ENCODE data around the gene RAP1GAP2. TPM values are rescaled to one million over a fixed set of nuclear protein-coding genes. Genes with fewer than 3 reads are reported as not detected.

RAP1GAP2 gene
- polyA plus RNA-seq, 1 of the 3 experiments (the other 2 are of a cell fraction): 22.0 TPM

DNA sequence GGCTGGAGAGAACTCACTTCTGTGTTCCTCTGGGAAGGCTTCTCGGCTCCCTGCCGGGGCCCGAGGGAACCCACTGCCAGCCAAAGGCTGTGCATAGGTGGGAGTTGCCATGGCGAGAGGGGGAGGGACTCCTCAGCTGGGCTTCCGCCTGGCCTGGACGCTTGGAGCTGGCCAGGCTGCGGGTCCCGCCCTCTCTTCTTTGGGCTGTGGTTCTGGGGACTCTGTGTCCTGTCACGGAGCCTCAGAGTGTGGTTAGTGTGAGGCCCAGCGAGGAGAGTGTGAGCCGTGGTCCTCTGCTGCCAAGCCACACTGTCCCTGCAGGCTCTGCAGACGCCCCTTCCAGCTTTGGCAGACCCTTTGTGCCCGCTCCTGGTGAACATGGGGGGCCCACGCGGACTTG lies 144.1 kb downstream of the RAP1GAP2 start:
- DNase-seq: no peak
- WGBS (ENCODE audit: low lambda C conversion rate): 84% methylated on average over 10 of the region's 15 CpGs
- H3K27me3 ChIP-seq (ENCODE audit: insufficient read depth): no peaks in the 10 kb centered on the region
- no peak overlapping the region for H2AFZ ChIP-seq (ENCODE audit: low read depth)
- no peaks in the 10 kb centered on the region for H3K9me3 ChIP-seq
- ChIA-PET POLR2A (no interaction called here), CTCF (interaction anchor here (1.2 to 5.5 kb wide), 4 partner anchors 16 to 113 kb away, joined by 3 to 34 read pairs (median 10); no protein-coding TSS in a partner anchor)
- peaks cover 9% of the 10 kb centered on the region for H3F3A ChIP-seq (replicated peaks; ENCODE audit: insufficient read depth)
- peaks cover 0 to 27% of the 10 kb centered on the region in 2 experiments; a peak in 1 of 4 replicates for H3K4me1 ChIP-seq (ENCODE audit: control insufficient read depth in 1 of 2, insufficient read depth in 2 of 2, low read depth in 1 of 2, low read length in 1 of 2)
- H3K4me3 ChIP-seq (ENCODE audit: low read depth in 2 of 2, low read length in 1 of 2): no peak overlapping the region
- peaks cover 20% of the 10 kb centered on the region; the same call in 1 of the 2 replicates for H3K79me2 ChIP-seq (ENCODE audit: insufficient read depth)
- no peaks in the 10 kb centered on the region for H3K9me2 ChIP-seq
- H4K20me1 ChIP-seq (ENCODE audit: insufficient read depth): no peaks in the 10 kb centered on the region
- no peak overlapping the region for H3K4me2 ChIP-seq
- H3K36me3 ChIP-seq (replicated peaks in 1 of 2; ENCODE audit: control insufficient read depth in 1 of 2, insufficient read depth in 2 of 2, low read length in 1 of 2): peaks cover 0 to 3% of the 10 kb centered on the region in 2 experiments
- H3K27ac ChIP-seq (ENCODE audit: low read depth in 2 of 2, low read length in 1 of 2): no peak overlapping the region; a peak in 1 of 4 replicates
- TF ChIP-seq GATA2 (CRISPR knock-in tag; IDR thresholded peaks at IDR 0.05) (no peak), JUND (IDR thresholded peaks at IDR 0.05) (no peak), FOXM1 (IDR thresholded peaks at IDR 0.05; ENCODE audit: low read depth) (no peak), GABPA (IDR thresholded peaks at IDR 0.05; ENCODE audit: low read depth) (no peak), TAF1 (IDR thresholded peaks at IDR 0.05; ENCODE audit: borderline replicate concordance, low read depth, low read length) (no peak), POLR2AphosphoS5 (IDR thresholded peaks at IDR 0.05; ENCODE audit: low read depth, low read length) (no peak)
- H3K9ac ChIP-seq: no peak overlapping the region

DNA sequence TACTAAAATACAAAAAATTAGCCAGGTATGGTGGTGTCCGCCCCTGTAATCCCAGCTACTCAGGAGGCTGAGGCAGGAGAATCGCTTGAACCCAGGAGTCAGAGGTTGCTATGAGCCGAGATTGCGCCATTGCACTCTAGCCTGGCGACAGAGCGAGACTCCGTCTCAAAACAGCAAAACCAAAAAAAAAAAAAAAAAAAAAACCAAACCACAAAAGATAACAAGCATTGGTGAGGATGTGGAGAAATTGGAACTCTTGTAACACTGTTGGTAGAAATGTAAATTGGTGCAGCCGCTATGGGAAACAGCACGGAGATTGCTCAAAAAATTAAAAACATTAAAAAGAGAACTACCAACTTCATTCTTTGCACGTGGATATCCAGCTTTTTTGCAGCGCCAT lies 147.7 kb downstream of the RAP1GAP2 start:
- H3F3A ChIP-seq (replicated peaks; ENCODE audit: insufficient read depth): peaks cover 9% of the 10 kb centered on the region
- H2AFZ ChIP-seq (ENCODE audit: low read depth): no peak overlapping the region
- peaks cover 0 to 3% of the 10 kb centered on the region in 2 experiments for H3K36me3 ChIP-seq (replicated peaks in 1 of 2; ENCODE audit: control insufficient read depth in 1 of 2, insufficient read depth in 2 of 2, low read length in 1 of 2)
- ChIA-PET POLR2A (no interaction called here), CTCF (interaction anchor here (1.2 to 1.7 kb wide), 2 partner anchors 14 to 95 kb away, joined by 4 to 6 read pairs; no protein-coding TSS in a partner anchor)
- no peaks in the 10 kb centered on the region for H3K9me3 ChIP-seq
- H3K9ac ChIP-seq: no peak overlapping the region
- H3K79me2 ChIP-seq (ENCODE audit: insufficient read depth): peaks cover 29% of the 10 kb centered on the region
- H3K4me3 ChIP-seq (ENCODE audit: low read depth in 2 of 2, low read length in 1 of 2): no peak overlapping the region
- DNase-seq: no peak
- no peaks in the 10 kb centered on the region for H3K27me3 ChIP-seq (ENCODE audit: insufficient read depth)
- no peaks in the 10 kb centered on the region for H3K9me2 ChIP-seq
- H3K4me1 ChIP-seq (ENCODE audit: control insufficient read depth in 1 of 2, insufficient read depth in 2 of 2, low read depth in 1 of 2, low read length in 1 of 2): peaks cover 0 to 13% of the 10 kb centered on the region in 2 experiments; a peak in 1 of 4 replicates
- WGBS (ENCODE audit: low lambda C conversion rate): 88% methylated on average over 11 of the region's 11 CpGs
- no peak overlapping the region for H3K4me2 ChIP-seq
- H4K20me1 ChIP-seq (ENCODE audit: insufficient read depth): no peaks in the 10 kb centered on the region
- TF ChIP-seq MXI1 (IDR thresholded peaks at IDR 0.05; ENCODE audit: low read depth, low read length) (no peak), RFX5 (IDR thresholded peaks at IDR 0.05; ENCODE audit: low read length) (no peak), MEF2A (IDR thresholded peaks at IDR 0.05; ENCODE audit: borderline replicate concordance, low read depth) (no peak), SIN3A (IDR thresholded peaks at IDR 0.05; ENCODE audit: borderline replicate concordance, low read depth, low read length) (no peak), NFIC (IDR thresholded peaks at IDR 0.05; ENCODE audit: borderline replicate concordance) (no peak), GATA2 (CRISPR knock-in tag; IDR thresholded peaks at IDR 0.05) (no peak), RXRA (IDR thresholded peaks at IDR 0.05; ENCODE audit: borderline replicate concordance, low read depth) (no peak), TAF1 (IDR thresholded peaks at IDR 0.05; ENCODE audit: borderline replicate concordance, low read depth, low read length) (no peak)
- TF ChIP-seq, protein P1, sequence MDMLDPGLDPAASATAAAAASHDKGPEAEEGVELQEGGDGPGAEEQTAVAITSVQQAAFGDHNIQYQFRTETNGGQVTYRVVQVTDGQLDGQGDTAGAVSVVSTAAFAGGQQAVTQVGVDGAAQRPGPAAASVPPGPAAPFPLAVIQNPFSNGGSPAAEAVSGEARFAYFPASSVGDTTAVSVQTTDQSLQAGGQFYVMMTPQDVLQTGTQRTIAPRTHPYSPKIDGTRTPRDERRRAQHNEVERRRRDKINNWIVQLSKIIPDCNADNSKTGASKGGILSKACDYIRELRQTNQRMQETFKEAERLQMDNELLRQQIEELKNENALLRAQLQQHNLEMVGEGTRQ (IDR thresholded peaks at IDR 0.05; ENCODE audit: borderline replicate concordance, low read depth, low read length): no peak
- TF ChIP-seq, protein P2, sequence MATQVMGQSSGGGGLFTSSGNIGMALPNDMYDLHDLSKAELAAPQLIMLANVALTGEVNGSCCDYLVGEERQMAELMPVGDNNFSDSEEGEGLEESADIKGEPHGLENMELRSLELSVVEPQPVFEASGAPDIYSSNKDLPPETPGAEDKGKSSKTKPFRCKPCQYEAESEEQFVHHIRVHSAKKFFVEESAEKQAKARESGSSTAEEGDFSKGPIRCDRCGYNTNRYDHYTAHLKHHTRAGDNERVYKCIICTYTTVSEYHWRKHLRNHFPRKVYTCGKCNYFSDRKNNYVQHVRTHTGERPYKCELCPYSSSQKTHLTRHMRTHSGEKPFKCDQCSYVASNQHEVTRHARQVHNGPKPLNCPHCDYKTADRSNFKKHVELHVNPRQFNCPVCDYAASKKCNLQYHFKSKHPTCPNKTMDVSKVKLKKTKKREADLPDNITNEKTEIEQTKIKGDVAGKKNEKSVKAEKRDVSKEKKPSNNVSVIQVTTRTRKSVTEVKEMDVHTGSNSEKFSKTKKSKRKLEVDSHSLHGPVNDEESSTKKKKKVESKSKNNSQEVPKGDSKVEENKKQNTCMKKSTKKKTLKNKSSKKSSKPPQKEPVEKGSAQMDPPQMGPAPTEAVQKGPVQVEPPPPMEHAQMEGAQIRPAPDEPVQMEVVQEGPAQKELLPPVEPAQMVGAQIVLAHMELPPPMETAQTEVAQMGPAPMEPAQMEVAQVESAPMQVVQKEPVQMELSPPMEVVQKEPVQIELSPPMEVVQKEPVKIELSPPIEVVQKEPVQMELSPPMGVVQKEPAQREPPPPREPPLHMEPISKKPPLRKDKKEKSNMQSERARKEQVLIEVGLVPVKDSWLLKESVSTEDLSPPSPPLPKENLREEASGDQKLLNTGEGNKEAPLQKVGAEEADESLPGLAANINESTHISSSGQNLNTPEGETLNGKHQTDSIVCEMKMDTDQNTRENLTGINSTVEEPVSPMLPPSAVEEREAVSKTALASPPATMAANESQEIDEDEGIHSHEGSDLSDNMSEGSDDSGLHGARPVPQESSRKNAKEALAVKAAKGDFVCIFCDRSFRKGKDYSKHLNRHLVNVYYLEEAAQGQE (IDR thresholded peaks at IDR 0.05; ENCODE audit: low read depth, low read length): no peak
- TF ChIP-seq, protein P3, sequence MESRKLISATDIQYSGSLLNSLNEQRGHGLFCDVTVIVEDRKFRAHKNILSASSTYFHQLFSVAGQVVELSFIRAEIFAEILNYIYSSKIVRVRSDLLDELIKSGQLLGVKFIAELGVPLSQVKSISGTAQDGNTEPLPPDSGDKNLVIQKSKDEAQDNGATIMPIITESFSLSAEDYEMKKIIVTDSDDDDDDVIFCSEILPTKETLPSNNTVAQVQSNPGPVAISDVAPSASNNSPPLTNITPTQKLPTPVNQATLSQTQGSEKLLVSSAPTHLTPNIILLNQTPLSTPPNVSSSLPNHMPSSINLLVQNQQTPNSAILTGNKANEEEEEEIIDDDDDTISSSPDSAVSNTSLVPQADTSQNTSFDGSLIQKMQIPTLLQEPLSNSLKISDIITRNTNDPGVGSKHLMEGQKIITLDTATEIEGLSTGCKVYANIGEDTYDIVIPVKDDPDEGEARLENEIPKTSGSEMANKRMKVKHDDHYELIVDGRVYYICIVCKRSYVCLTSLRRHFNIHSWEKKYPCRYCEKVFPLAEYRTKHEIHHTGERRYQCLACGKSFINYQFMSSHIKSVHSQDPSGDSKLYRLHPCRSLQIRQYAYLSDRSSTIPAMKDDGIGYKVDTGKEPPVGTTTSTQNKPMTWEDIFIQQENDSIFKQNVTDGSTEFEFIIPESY (IDR thresholded peaks at IDR 0.05; ENCODE audit: borderline replicate concordance, low read depth): no peak
- no peak overlapping the region for H3K27ac ChIP-seq (ENCODE audit: low read depth in 2 of 2, low read length in 1 of 2)

All from SK-N-SH (cell line).